WTC11 (cell line): Measurements from ENCODE around the gene DEPDC1B.

Source experiments
- CREB1 ChIP-seq: sonication (generic); formaldehyde crosslinking; IDR thresholded peaks from 2 replicates; pipeline ENCODE4 v1.8.0; 2023; ENCODE audit warnings: mild to moderate bottlenecking, missing genetic modification reagents
- CTCF ChIP-seq: fragments of 200-600 bp; IDR thresholded peaks from 2 replicates; pipeline ENCODE4 v1.8.0; 2022; ENCODE audit warnings: antibody characterized with exemption
- ESRRA ChIP-seq: sonication (generic); formaldehyde crosslinking; IDR thresholded peaks from 2 replicates; pipeline ENCODE4 v1.8.1; 2022; ENCODE audit warnings: mild to moderate bottlenecking, missing genetic modification reagents, borderline replicate concordance
- IRF2 ChIP-seq: sonication (generic); formaldehyde crosslinking; IDR thresholded peaks from 2 replicates; pipeline ENCODE4 v1.8.0; 2022; ENCODE audit warnings: low read depth, missing genetic modification reagents, borderline replicate concordance
- KAT7 ChIP-seq: sonication (generic); formaldehyde crosslinking; IDR thresholded peaks from 2 replicates; pipeline ENCODE4 v1.8.1; 2023; ENCODE audit warnings: missing genetic modification reagents, mild to moderate bottlenecking, borderline replicate concordance
- MAX ChIP-seq: sonication (generic); formaldehyde crosslinking; IDR thresholded peaks from 2 replicates; pipeline ENCODE4 v1.8.0; 2022; ENCODE audit warnings: mild to moderate bottlenecking, missing genetic modification reagents
- MYBL2 ChIP-seq: sonication (generic); formaldehyde crosslinking; IDR thresholded peaks from 2 replicates; pipeline ENCODE4 v1.8.1; 2023; ENCODE audit warnings: mild to moderate bottlenecking, moderate library complexity, missing genetic modification reagents
- NR2C2 ChIP-seq: sonication (generic); formaldehyde crosslinking; IDR thresholded peaks from 2 replicates; pipeline ENCODE4 v1.8.0; 2022; ENCODE audit warnings: mild to moderate bottlenecking, missing genetic modification reagents
- USF2 ChIP-seq: sonication (generic); formaldehyde crosslinking; IDR thresholded peaks from 2 replicates; pipeline ENCODE4 v1.8.1; 2023; ENCODE audit warnings: mild to moderate bottlenecking, missing genetic modification reagents, moderate library complexity

- TF ChIP-seq IRF2 (CRISPR knock-in tag) (no peak), USF2 (CRISPR knock-in tag) (no peak), CTCF (0 out of 2 replicates have a peak, but pooled peaks have one; percentile 16), ESRRA (CRISPR knock-in tag) (no peak), MYBL2 (no peak), KAT7 (no peak), MAX (CRISPR knock-in tag) (no peak), NR2C2 (CRISPR knock-in tag) (no peak), CREB1 (CRISPR knock-in tag) (no peak)
Observed at GRCh38 chr5:60677850-60678664, 21.9 kb downstream of the DEPDC1B start.
